Measurements from ENCODE around the gene GSG1L. TPM values are rescaled to one million over a fixed set of nuclear protein-coding genes. Genes with fewer than 3 reads are reported as not detected.

The GSG1L gene
- total and polyA plus RNA-seq, 9 of the 15 experiments (the other 6 are each of a cell fraction or from before 2014, with no cell fraction given) = not detected

GRCh38 chr16:27752241-27752640, 311.3 kb downstream of the GSG1L start:
- ChIA-PET POLR2A (interaction anchor here (1.0 kb wide), 1 partner anchor 183 kb away, joined by 3 read pairs; no protein-coding TSS in a partner anchor), CTCF (ENCODE audit: low intra/inter-chr PET ratio) (no interaction called here)
- no TSS peak for BruUV-seq (replicated peaks)
- TF ChIP-seq MGA (IDR thresholded peaks at IDR 0.05) (no peak), CBX3 (IDR thresholded peaks at IDR 0.05; ENCODE audit: borderline replicate concordance in 1 of 2, low read length in 2 of 2) (no peak), ZZZ3 (IDR thresholded peaks at IDR 0.05) (no peak), ZC3H4 (CRISPR knock-in tag; IDR thresholded peaks at IDR 0.05; ENCODE audit: borderline replicate concordance) (no peak), MCM5 (IDR thresholded peaks at IDR 0.05; ENCODE audit: low read depth) (no peak), GTF2B (IDR thresholded peaks at IDR 0.05; ENCODE audit: extremely low read depth, insufficient read length) (no peak), HIVEP1 (CRISPR knock-in tag; IDR thresholded peaks at IDR 0.05) (no peak), ZNF778 (CRISPR knock-in tag; IDR thresholded peaks at IDR 0.05) (no peak), TAF9B (IDR thresholded peaks at IDR 0.05; ENCODE audit: partially characterized antibody) (no peak), RBM15 (IDR thresholded peaks at IDR 0.05; ENCODE audit: insufficient read depth, low read length) (no peak), RBM14 (IDR thresholded peaks at IDR 0.05; ENCODE audit: borderline replicate concordance, insufficient read depth, low read depth, low read length) (no peak)
- Histone ChIP-seq H3K9ac (ENCODE audit: insufficient read depth in 1 of 2, low read depth in 2 of 2, low read length in 2 of 2) (no peak overlapping the region), H3K4me2 (ENCODE audit: insufficient read depth, low read length) (no peak overlapping the region), H4K20me1 (replicated peaks; ENCODE audit: control insufficient read depth, insufficient read depth, low read length) (no peaks in the 10 kb centered on the region), H3K36me3 (ENCODE audit: control insufficient read depth, insufficient read depth, low read length) (no peaks in the 10 kb centered on the region), H3K4me3 (no peak overlapping the region), H3K27ac (ENCODE audit: extremely low read depth, low read depth, low read length) (no peak overlapping the region), H2AFZ (ENCODE audit: low read depth, low read length) (no peak overlapping the region), H3K4me1 (replicated peaks in 1 of 2; ENCODE audit: control insufficient read depth in 2 of 2, insufficient read depth in 2 of 2, low read length in 2 of 2) (peaks cover 29 to 30% of the 10 kb centered on the region in 2 experiments; a peak in 4 of 5 replicates), H3K9me1 (ENCODE audit: control insufficient read depth, insufficient read depth, low read length) (peaks cover 6% of the 10 kb centered on the region), H3K9me3 (replicated peaks; ENCODE audit: control insufficient read depth, insufficient read depth, low read depth, low read length) (no peaks in the 10 kb centered on the region), H3K27me3 (ENCODE audit: control insufficient read depth in 2 of 2, insufficient read depth in 2 of 2, low read length in 2 of 2) (no peaks in the 10 kb centered on the region), H3K79me2 (ENCODE audit: control insufficient read depth, insufficient read depth, low read length) (no peaks in the 10 kb centered on the region)
- in situ Hi-C loops (cut with MboI) (no loop called here), intact Hi-C loops (cut with micrococcal nuclease) (no loop called here)
- 68% methylated on average over 4 of the region's 4 CpGs for WGBS (ENCODE audit: insufficient coverage, low coverage, missing lambda C conversion rate)
- DNase-seq (ENCODE audit: extremely low read depth in 1 of 4, low spot score in 3 of 4) (no peak), ATAC-seq (no peak), FAIRE-seq (no peak)

Data from K562 (cell line).